ENCODE measurements around the gene MSI1.

MSI1 gene

GRCh38 chr12:120358412-120359100 is 10.4 kb downstream of the MSI1 start:
- H3K36me3 ChIP-seq, result no peaks in the 10 kb centered on the region
- no peak for TF ChIP-seq Cebpa-rat (IDR thresholded peaks at IDR 0.05)

DNA sequence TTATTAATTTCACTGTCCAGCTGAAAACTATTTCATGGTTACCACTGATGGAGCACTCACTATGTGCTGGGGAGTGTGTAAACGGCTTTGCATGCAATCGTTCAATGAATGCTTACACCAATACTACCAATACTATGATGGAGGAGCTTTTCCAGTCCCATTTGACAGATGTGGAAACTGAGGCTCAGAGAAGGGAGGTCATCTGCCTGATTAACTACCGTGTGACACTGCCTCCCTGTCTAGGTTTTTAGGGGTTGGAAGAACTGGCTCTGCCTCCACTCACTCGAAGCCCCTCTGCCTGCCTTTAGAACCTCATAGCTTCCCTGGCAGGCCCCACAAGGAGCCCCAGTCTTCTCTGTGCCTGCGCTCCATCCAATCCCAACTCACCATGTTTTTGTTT is 11.9 kb downstream of the MSI1 start:
- Histone ChIP-seq H3K4me2 (no peak overlapping the region), H3K9me3 (no peaks in the 10 kb centered on the region), H3K4me1 (peaks cover 12% of the 10 kb centered on the region), H3K4me3 (no peak overlapping the region), H3K27me3 (no peaks in the 10 kb centered on the region), H3K27ac (no peak overlapping the region), H3K9ac (no peak overlapping the region), H4K20me1 (no peaks in the 10 kb centered on the region), H3K36me3 (no peaks in the 10 kb centered on the region)
- TF ChIP-seq Cebpa-rat (IDR thresholded peaks at IDR 0.05), result no peak

More at GRCh38 chr12:120358412-120359100, 10.4 kb downstream of the MSI1 start:
- no peak overlapping the region for H3K4me3 ChIP-seq
- no peak overlapping the region for H3K27ac ChIP-seq
- H3K9me3 ChIP-seq, result no peaks in the 10 kb centered on the region
- peaks cover 26% of the 10 kb centered on the region for H3K4me1 ChIP-seq
- H3K9ac ChIP-seq, result no peak overlapping the region
- no peaks in the 10 kb centered on the region for H4K20me1 ChIP-seq
- no peak overlapping the region for H3K4me2 ChIP-seq
- H3K27me3 ChIP-seq, result no peaks in the 10 kb centered on the region

DNA sequence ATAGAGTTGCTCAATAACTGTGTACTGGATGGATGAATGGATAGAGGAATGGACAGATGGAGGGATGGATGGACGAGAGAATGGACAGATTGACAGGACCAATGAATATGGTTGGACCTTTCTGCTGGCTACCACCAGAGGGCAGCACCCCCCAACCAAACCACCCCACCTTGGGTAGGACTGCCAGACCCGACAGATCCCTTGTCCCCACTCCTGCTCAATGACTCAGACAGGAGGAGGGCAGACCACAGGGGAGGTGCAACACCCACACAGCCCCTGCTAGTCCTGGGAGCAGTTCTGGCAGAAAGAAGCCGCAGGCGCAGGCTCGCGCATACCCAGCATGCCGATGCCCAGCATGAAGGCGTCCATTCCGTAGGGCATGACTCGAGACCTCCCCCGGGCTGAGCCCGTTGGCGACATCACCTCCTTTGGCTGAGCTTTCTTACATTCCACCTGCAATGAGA is 12.4 kb downstream of the MSI1 start:
- H3K36me3 ChIP-seq, result no peaks in the 10 kb centered on the region
- H3K27me3 ChIP-seq, result no peaks in the 10 kb centered on the region
- H3K4me3 ChIP-seq, result no peak overlapping the region
- no peaks in the 10 kb centered on the region for H3K9me3 ChIP-seq
- no peak for TF ChIP-seq Cebpa-rat (IDR thresholded peaks at IDR 0.05)
- no peak overlapping the region for H3K27ac ChIP-seq
- H4K20me1 ChIP-seq, result no peaks in the 10 kb centered on the region
- H3K9ac ChIP-seq, result no peak overlapping the region
- no peak overlapping the region for H3K4me2 ChIP-seq
- peaks cover 7% of the 10 kb centered on the region for H3K4me1 ChIP-seq

DNA sequence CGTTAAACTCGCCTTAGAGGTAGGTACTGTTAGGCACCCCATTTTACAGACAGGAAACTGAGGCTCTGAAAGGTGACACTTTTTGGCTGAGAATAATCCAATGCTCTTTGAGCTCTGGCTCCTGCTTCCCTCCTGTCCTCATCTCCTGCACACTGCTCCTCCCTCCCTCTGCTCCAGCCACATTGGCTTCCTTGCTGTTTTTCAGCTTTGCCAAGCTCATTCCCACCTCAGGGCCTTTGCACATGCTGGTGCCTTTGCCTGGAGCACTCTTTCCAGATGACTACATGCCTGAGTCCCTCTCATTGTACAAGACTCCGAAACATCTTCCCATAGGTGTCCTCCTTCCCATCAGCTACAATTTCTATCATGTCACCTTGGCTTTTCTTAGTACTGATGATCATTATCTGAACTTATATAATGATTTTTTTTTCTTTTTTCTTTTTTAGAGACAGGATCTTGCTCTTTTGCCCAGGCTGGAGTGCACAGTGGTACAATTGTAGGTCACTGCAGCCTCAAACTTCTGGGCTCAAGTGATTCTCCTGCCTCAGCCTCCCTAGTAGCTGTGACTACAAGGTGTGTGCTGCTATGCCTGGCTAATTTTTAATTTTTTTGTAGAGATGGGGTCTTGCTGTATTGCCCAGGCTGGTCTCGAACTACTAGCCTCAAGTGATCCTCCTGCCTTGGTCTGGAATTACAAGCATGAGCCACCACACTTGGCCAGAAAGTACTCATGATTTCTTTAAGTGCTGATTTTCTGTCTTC is 15.2 kb downstream of the MSI1 start:
- no peaks in the 10 kb centered on the region for H3K4me1 ChIP-seq
- H3K9me3 ChIP-seq, result no peaks in the 10 kb centered on the region
- no peaks in the 10 kb centered on the region for H3K36me3 ChIP-seq
- H3K27me3 ChIP-seq, result no peaks in the 10 kb centered on the region
- H3K9ac ChIP-seq, result no peak overlapping the region
- H3K4me3 ChIP-seq, result no peak overlapping the region
- no peak overlapping the region for H3K27ac ChIP-seq
- no peaks in the 10 kb centered on the region for H4K20me1 ChIP-seq
- no peak overlapping the region for H3K4me2 ChIP-seq
- TF ChIP-seq Cebpa-rat (IDR thresholded peaks at IDR 0.05), result no peak

DNA sequence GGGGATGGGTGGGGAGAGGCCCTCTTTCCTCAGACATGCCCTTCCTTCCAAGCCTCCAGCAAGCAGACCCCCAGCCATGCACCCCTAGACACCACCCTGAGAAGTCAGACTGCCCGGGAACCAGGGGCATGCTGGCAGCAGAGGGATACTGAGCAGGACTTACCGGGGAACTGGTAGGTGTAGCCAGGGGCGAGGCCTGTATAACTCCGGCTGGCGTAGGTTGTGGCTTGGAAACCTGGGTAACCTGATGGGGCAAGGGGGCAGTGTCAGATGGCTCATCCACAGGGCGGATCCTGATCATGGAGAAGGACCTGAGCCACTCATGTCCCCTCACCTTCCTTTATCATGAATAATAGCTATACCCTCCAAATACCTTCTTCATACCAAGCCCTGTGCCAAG is 15.8 kb downstream of the MSI1 start:
- Histone ChIP-seq H3K4me3 (no peak overlapping the region), H3K36me3 (no peaks in the 10 kb centered on the region), H4K20me1 (no peaks in the 10 kb centered on the region), H3K27me3 (no peaks in the 10 kb centered on the region), H3K4me1 (no peaks in the 10 kb centered on the region), H3K9ac (no peak overlapping the region), H3K27ac (no peak overlapping the region), H3K9me3 (no peaks in the 10 kb centered on the region), H3K4me2 (no peak overlapping the region)
- TF ChIP-seq Cebpa-rat (IDR thresholded peaks at IDR 0.05), result no peak

DNA sequence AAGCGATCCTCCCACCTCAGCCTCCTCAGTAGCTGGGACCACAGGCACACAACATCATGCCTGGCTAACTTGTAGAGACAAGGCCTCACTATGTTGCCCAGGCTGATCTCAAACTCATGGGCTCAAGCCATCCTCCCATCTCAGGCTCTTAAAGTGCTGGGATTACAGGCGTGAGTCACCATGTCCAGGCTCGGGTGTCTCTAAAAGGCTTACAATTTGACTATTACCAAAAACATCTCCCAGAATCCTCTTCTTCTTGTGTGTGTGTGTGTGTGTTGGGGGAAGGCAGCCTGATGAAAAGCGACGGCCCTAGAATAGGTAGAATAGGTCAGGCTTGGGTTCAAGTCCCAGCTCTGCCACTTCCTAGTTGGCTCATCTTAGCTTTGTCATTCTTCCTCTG is 16.8 kb downstream of the MSI1 start:
- Histone ChIP-seq H3K36me3 (no peaks in the 10 kb centered on the region), H3K27ac (no peak overlapping the region), H3K4me2 (no peak overlapping the region), H3K27me3 (no peaks in the 10 kb centered on the region), H3K4me3 (no peak overlapping the region), H3K4me1 (no peaks in the 10 kb centered on the region), H3K9me3 (no peaks in the 10 kb centered on the region), H3K9ac (no peak overlapping the region), H4K20me1 (no peaks in the 10 kb centered on the region)
- no peak for TF ChIP-seq Cebpa-rat (IDR thresholded peaks at IDR 0.05)

- Histone ChIP-seq H3K27ac (no peak overlapping the region), H3K36me3 (no peaks in the 10 kb centered on the region), H3K9ac (no peak overlapping the region), H3K4me2 (no peak overlapping the region), H3K9me3 (no peaks in the 10 kb centered on the region), H4K20me1 (no peaks in the 10 kb centered on the region), H3K4me3 (no peak overlapping the region), H3K4me1 (no peaks in the 10 kb centered on the region), H3K27me3 (no peaks in the 10 kb centered on the region)
- no peak for TF ChIP-seq Cebpa-rat (IDR thresholded peaks at IDR 0.05)
These were observed 18.2 kb downstream of the MSI1 start for GRCh38 chr12:120350576-120351350.

DNA sequence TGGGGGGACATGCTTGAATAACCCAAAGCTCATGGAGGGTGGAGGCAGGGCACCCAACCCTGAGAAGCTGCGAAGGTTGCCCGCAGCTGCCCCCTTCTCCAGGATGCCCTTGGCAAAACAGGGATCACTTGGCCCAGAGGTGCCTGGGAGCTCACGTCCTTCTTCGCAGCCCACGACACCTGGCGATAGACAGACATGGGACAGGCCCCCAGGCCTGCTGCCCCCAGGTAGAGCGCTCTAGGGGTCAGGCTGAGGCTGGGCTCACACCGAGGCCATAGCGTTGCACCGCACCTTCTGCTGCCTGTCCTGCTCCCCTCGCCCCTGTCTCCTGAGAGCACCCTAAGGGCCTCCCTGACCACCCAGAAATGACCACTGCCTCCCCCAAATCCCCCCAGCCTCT is 21.2 kb downstream of the MSI1 start:
- Histone ChIP-seq H3K4me1 (peaks cover 10% of the 10 kb centered on the region), H3K27me3 (no peaks in the 10 kb centered on the region), H3K9me3 (no peaks in the 10 kb centered on the region), H4K20me1 (no peaks in the 10 kb centered on the region), H3K36me3 (no peaks in the 10 kb centered on the region), H3K9ac (no peak overlapping the region), H3K27ac (no peak overlapping the region), H3K4me2 (no peak overlapping the region), H3K4me3 (no peak overlapping the region)
- no peak for TF ChIP-seq Cebpa-rat (IDR thresholded peaks at IDR 0.05)

GRCh38 chr12:120346681-120347080 is 22.3 kb downstream of the MSI1 start:
- Histone ChIP-seq H3K4me2 (no peak overlapping the region), H4K20me1 (no peaks in the 10 kb centered on the region), H3K9me3 (no peaks in the 10 kb centered on the region), H3K4me3 (no peak overlapping the region), H3K27ac (no peak overlapping the region), H3K9ac (no peak overlapping the region), H3K36me3 (no peaks in the 10 kb centered on the region), H3K4me1 (peaks cover 10% of the 10 kb centered on the region), H3K27me3 (no peaks in the 10 kb centered on the region)
- TF ChIP-seq Cebpa-rat (IDR thresholded peaks at IDR 0.05), result no peak

DNA sequence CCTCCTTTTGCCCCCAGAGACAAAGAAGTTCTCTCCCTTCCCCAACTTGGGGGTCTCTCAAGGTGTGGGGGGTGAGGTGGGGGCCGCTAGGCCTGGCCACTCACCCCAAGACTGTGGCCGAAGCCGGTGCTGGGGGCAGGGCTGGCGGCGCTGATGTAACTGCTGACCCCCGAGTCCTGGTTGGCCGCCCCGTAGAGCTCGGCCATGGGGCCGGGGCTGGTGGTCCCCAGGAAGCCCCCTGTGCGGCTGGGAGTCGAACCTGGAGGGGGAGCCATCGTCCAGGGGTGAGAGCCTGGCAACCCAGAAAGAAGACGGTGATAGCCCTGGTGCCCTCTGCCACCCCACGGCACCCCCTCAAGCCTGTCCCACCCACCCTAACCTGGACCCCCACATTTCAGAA is 22.9 kb downstream of the MSI1 start:
- Histone ChIP-seq H3K9ac (no peak overlapping the region), H3K27ac (no peak overlapping the region), H3K4me3 (no peak overlapping the region), H3K36me3 (no peaks in the 10 kb centered on the region), H4K20me1 (no peaks in the 10 kb centered on the region), H3K9me3 (no peaks in the 10 kb centered on the region), H3K4me1 (peaks cover 10% of the 10 kb centered on the region), H3K4me2 (no peak overlapping the region), H3K27me3 (no peaks in the 10 kb centered on the region)
- TF ChIP-seq Cebpa-rat (IDR thresholded peaks at IDR 0.05), result no peak
